ENCODE measurements around the gene SNX3.

- no peak for TF ChIP-seq CTCF (tag by site-specific recombination; IDR thresholded peaks at IDR 0.05)
- no peak for TF ChIP-seq ZNF155 (tag by site-specific recombination; IDR thresholded peaks at IDR 0.05)
- no peak for TF ChIP-seq ZNF112 (tag by site-specific recombination; IDR thresholded peaks at IDR 0.05)
- no peak for TF ChIP-seq ZBTB1 (tag by site-specific recombination; IDR thresholded peaks at IDR 0.05)
- no peak for TF ChIP-seq ZNF138 (tag by site-specific recombination; IDR thresholded peaks at IDR 0.05; ENCODE audit: borderline replicate concordance)
- no peak for TF ChIP-seq ZNF274 (IDR thresholded peaks at IDR 0.05; ENCODE audit: low read length)
- TF ChIP-seq ZNF274 (tag by site-specific recombination; IDR thresholded peaks at IDR 0.05; ENCODE audit: borderline replicate concordance), result no peak
- TF ChIP-seq INSM2 (tag by site-specific recombination; IDR thresholded peaks at IDR 0.05), result no peak
- TF ChIP-seq YY1 (tag by site-specific recombination; IDR thresholded peaks at IDR 0.05), result no peak
- no peak for TF ChIP-seq ZSCAN30 (tag by site-specific recombination; IDR thresholded peaks at IDR 0.05)
- no peak for TF ChIP-seq ZNF580 (tag by site-specific recombination; IDR thresholded peaks at IDR 0.05)
- TF ChIP-seq ZNF48 (tag by site-specific recombination; IDR thresholded peaks at IDR 0.05), result no peak
- no peak for TF ChIP-seq ZNF121 (tag by site-specific recombination; IDR thresholded peaks at IDR 0.05)
- no peak for TF ChIP-seq ZNF596 (tag by site-specific recombination; IDR thresholded peaks at IDR 0.05)
- TF ChIP-seq ZNF501 (tag by site-specific recombination; IDR thresholded peaks at IDR 0.05), result no peak
Measured at GRCh38 chr6:108163267-108163643, 97.6 kb downstream of the SNX3 start.

Data from HEK293 (cell line).